ENCODE measurements around the gene OR2Z1.

DNA sequence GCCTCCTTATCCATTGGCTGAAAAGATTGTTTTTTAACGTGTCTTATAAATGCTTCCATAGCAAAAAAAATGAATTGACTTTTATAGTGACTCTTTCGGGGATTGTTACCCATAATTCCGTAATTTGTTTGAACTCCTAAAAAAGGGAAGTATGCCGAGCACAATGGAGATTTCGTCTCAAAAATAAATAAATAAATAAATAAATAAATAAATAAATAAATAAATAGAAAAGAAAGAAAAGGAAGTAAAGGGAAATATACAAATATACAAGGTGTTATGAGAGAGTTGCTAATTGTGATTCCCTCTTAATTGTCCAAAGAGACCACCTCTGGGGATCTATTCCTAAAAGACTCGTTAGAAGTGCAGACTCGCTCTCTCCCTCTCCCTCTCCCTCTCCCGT lies 16.9 kb downstream of the OR2Z1 start:
- TF ChIP-seq CTCF (IDR thresholded peaks at IDR 0.05) = no peak
- no peak for TF ChIP-seq POLR2A (IDR thresholded peaks at IDR 0.05)
